ENCODE data around the gene TXNRD2.

TXNRD2 gene

GRCh38 chr22:19879992-19880785, 61.4 kb downstream of the TXNRD2 start:
- peak overlapping the region; percentile 55 for H3K4me3 ChIP-seq (ENCODE audit: low read depth, low read length)
- peaks cover 72% of the 10 kb centered on the region for H3K4me1 ChIP-seq (ENCODE audit: control insufficient read depth, insufficient read depth, low read length, unreplicated experiment)
- H3K27me3 ChIP-seq (ENCODE audit: insufficient read depth, low read length), result no peaks in the 10 kb centered on the region
- H2AFZ ChIP-seq (ENCODE audit: low read length, unreplicated experiment), result no peak overlapping the region
- peak overlapping the region; percentile 93 for H3K27ac ChIP-seq (ENCODE audit: low read depth, low read length)
- H3K79me2 ChIP-seq (ENCODE audit: control insufficient read depth, insufficient read depth, low read length, unreplicated experiment), result peaks cover 10% of the 10 kb centered on the region
- no peaks in the 10 kb centered on the region for H3K36me3 ChIP-seq (ENCODE audit: insufficient read depth, low read length)

- Histone ChIP-seq H3K79me2 (ENCODE audit: control insufficient read depth, insufficient read depth, low read length, unreplicated experiment) (peaks cover 10% of the 10 kb centered on the region), H3K4me1 (ENCODE audit: control insufficient read depth, insufficient read depth, low read length, unreplicated experiment) (peaks cover 72% of the 10 kb centered on the region), H2AFZ (ENCODE audit: low read length, unreplicated experiment) (no peak overlapping the region), H3K36me3 (ENCODE audit: insufficient read depth, low read length) (no peaks in the 10 kb centered on the region), H3K27ac (ENCODE audit: low read depth, low read length) (peak overlapping the region; percentile 93), H3K4me3 (ENCODE audit: low read depth, low read length) (no peak overlapping the region), H3K27me3 (ENCODE audit: insufficient read depth, low read length) (no peaks in the 10 kb centered on the region)
These were observed 62.0 kb downstream of the TXNRD2 start for GRCh38 chr22:19879643-19879991.

GRCh38 chr22:19879246-19879570, 62.4 kb downstream of the TXNRD2 start:
- peak overlapping the region; percentile 68 for H3K27ac ChIP-seq (ENCODE audit: low read depth, low read length)
- H3K4me1 ChIP-seq (ENCODE audit: control insufficient read depth, insufficient read depth, low read length, unreplicated experiment), result peaks cover 72% of the 10 kb centered on the region
- H3K27me3 ChIP-seq (ENCODE audit: insufficient read depth, low read length), result no peaks in the 10 kb centered on the region
- 0 out of 2 replicates have a peak overlapping the region, but pooled peaks have one; percentile 43 for H3K4me3 ChIP-seq (ENCODE audit: low read depth, low read length)
- no peak overlapping the region for H2AFZ ChIP-seq (ENCODE audit: low read length, unreplicated experiment)
- H3K79me2 ChIP-seq (ENCODE audit: control insufficient read depth, insufficient read depth, low read length, unreplicated experiment), result peaks cover 10% of the 10 kb centered on the region
- H3K36me3 ChIP-seq (ENCODE audit: insufficient read depth, low read length), result no peaks in the 10 kb centered on the region

GRCh38 chr22:19878461-19879245, 63.0 kb downstream of the TXNRD2 start:
- Histone ChIP-seq H3K4me1 (ENCODE audit: control insufficient read depth, insufficient read depth, low read length, unreplicated experiment) (peaks cover 72% of the 10 kb centered on the region), H3K36me3 (ENCODE audit: insufficient read depth, low read length) (no peaks in the 10 kb centered on the region), H3K27ac (ENCODE audit: low read depth, low read length) (peak overlapping the region; percentile 68), H3K79me2 (ENCODE audit: control insufficient read depth, insufficient read depth, low read length, unreplicated experiment) (peaks cover 10% of the 10 kb centered on the region), H3K27me3 (ENCODE audit: insufficient read depth, low read length) (no peaks in the 10 kb centered on the region), H2AFZ (ENCODE audit: low read length, unreplicated experiment) (no peak overlapping the region), H3K4me3 (ENCODE audit: low read depth, low read length) (peak overlapping the region; percentile 43; the same call in 1 of the 2 replicates)

- H3K36me3 ChIP-seq (ENCODE audit: insufficient read depth, low read length), result no peaks in the 10 kb centered on the region
- no peak overlapping the region for H2AFZ ChIP-seq (ENCODE audit: low read length, unreplicated experiment)
- H3K27ac ChIP-seq (ENCODE audit: low read depth, low read length), result peak overlapping the region; percentile 68; the same call in 1 of the 2 replicates
- no peaks in the 10 kb centered on the region for H3K27me3 ChIP-seq (ENCODE audit: insufficient read depth, low read length)
- peaks cover 70% of the 10 kb centered on the region for H3K4me1 ChIP-seq (ENCODE audit: control insufficient read depth, insufficient read depth, low read length, unreplicated experiment)
- H3K4me3 ChIP-seq (ENCODE audit: low read depth, low read length), result no peak overlapping the region
- peaks cover 10% of the 10 kb centered on the region for H3K79me2 ChIP-seq (ENCODE audit: control insufficient read depth, insufficient read depth, low read length, unreplicated experiment)
These were observed 63.8 kb downstream of the TXNRD2 start for GRCh38 chr22:19877626-19878339.

- H3K4me3 ChIP-seq (ENCODE audit: low read depth, low read length), result no peak overlapping the region
- H3K4me1 ChIP-seq (ENCODE audit: control insufficient read depth, insufficient read depth, low read length, unreplicated experiment), result peaks cover 63% of the 10 kb centered on the region
- H3K27me3 ChIP-seq (ENCODE audit: insufficient read depth, low read length), result no peaks in the 10 kb centered on the region
- H3K36me3 ChIP-seq (ENCODE audit: insufficient read depth, low read length), result no peaks in the 10 kb centered on the region
- no peak overlapping the region for H2AFZ ChIP-seq (ENCODE audit: low read length, unreplicated experiment)
- peaks cover 10% of the 10 kb centered on the region for H3K79me2 ChIP-seq (ENCODE audit: control insufficient read depth, insufficient read depth, low read length, unreplicated experiment)
- H3K27ac ChIP-seq (ENCODE audit: low read depth, low read length), result no peak overlapping the region
These were observed 64.5 kb downstream of the TXNRD2 start for GRCh38 chr22:19876941-19877625.

GRCh38 chr22:19876314-19876940, 65.2 kb downstream of the TXNRD2 start:
- Histone ChIP-seq H3K4me1 (ENCODE audit: control insufficient read depth, insufficient read depth, low read length, unreplicated experiment) (peaks cover 56% of the 10 kb centered on the region), H3K27me3 (ENCODE audit: insufficient read depth, low read length) (no peaks in the 10 kb centered on the region), H3K4me3 (ENCODE audit: low read depth, low read length) (no peak overlapping the region), H3K27ac (ENCODE audit: low read depth, low read length) (peak overlapping the region; percentile 67), H2AFZ (ENCODE audit: low read length, unreplicated experiment) (peak overlapping the region; percentile 50), H3K79me2 (ENCODE audit: control insufficient read depth, insufficient read depth, low read length, unreplicated experiment) (peaks cover 10% of the 10 kb centered on the region), H3K36me3 (ENCODE audit: insufficient read depth, low read length) (no peaks in the 10 kb centered on the region)

- peak overlapping the region; percentile 67 for H3K27ac ChIP-seq (ENCODE audit: low read depth, low read length)
- H2AFZ ChIP-seq (ENCODE audit: low read length, unreplicated experiment), result peak overlapping the region; percentile 50
- no peak overlapping the region for H3K4me3 ChIP-seq (ENCODE audit: low read depth, low read length)
- H3K79me2 ChIP-seq (ENCODE audit: control insufficient read depth, insufficient read depth, low read length, unreplicated experiment), result peaks cover 10% of the 10 kb centered on the region
- no peaks in the 10 kb centered on the region for H3K36me3 ChIP-seq (ENCODE audit: insufficient read depth, low read length)
- no peaks in the 10 kb centered on the region for H3K27me3 ChIP-seq (ENCODE audit: insufficient read depth, low read length)
- H3K4me1 ChIP-seq (ENCODE audit: control insufficient read depth, insufficient read depth, low read length, unreplicated experiment), result peaks cover 52% of the 10 kb centered on the region
These were observed 65.9 kb downstream of the TXNRD2 start for GRCh38 chr22:19875531-19876313.

GRCh38 chr22:19875061-19875530, 66.5 kb downstream of the TXNRD2 start:
- no peaks in the 10 kb centered on the region for H3K27me3 ChIP-seq (ENCODE audit: insufficient read depth, low read length)
- no peak overlapping the region for H3K4me3 ChIP-seq (ENCODE audit: low read depth, low read length)
- no peak overlapping the region for H2AFZ ChIP-seq (ENCODE audit: low read length, unreplicated experiment)
- H3K4me1 ChIP-seq (ENCODE audit: control insufficient read depth, insufficient read depth, low read length, unreplicated experiment), result peaks cover 45% of the 10 kb centered on the region
- H3K79me2 ChIP-seq (ENCODE audit: control insufficient read depth, insufficient read depth, low read length, unreplicated experiment), result peaks cover 5% of the 10 kb centered on the region
- 0 out of 2 replicates have a peak overlapping the region, but pooled peaks have one; percentile 29 for H3K27ac ChIP-seq (ENCODE audit: low read depth, low read length)
- no peaks in the 10 kb centered on the region for H3K36me3 ChIP-seq (ENCODE audit: insufficient read depth, low read length)
